OCI-LY1 (cell line): ENCODE measurements around the gene CHID1.

ENCODE experiments used
- EZH2 ChIP-seq: fragments of 200-600 bp; sonication (generic), shearing (Covaris generic); IDR thresholded peaks from 2 replicates; pipeline ENCODE4 v1.8.0; 2017; ENCODE audit warnings: borderline replicate concordance, mixed run types, mild to moderate bottlenecking, antibody characterized with exemption, low read length, moderate library complexity, mixed read lengths
- TF ChIP-seq, protein P1 (sequence below): fragments of 200-600 bp; sonication (generic), shearing (Covaris generic); IDR thresholded peaks from 2 replicates; pipeline ENCODE4 v1.5.1; 2017; ENCODE audit warnings: mild to moderate bottlenecking, antibody characterized with exemption, low read length, moderate library complexity, mixed read lengths

DNA sequence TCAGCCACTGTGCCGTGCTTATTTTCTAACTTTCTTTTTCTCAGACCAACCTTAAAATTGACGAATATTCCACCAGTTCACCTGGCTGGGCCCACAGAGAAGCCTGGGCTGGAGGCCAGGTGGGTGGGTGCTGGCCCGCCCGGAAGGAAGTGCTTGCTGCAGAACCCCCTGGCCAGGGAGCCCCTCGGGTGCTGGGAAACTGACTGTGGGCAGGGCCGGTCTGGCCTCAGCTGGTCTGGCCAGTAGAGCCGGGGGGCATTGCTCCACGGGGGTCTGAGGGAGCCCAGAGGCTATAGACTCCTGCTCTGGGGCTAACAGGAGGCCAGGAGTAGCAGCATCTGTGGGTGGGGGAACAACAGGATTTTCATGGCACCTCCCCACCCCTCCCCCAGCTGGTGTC lies 6.8 kb upstream of the CHID1 start:
- TF ChIP-seq, protein P1, sequence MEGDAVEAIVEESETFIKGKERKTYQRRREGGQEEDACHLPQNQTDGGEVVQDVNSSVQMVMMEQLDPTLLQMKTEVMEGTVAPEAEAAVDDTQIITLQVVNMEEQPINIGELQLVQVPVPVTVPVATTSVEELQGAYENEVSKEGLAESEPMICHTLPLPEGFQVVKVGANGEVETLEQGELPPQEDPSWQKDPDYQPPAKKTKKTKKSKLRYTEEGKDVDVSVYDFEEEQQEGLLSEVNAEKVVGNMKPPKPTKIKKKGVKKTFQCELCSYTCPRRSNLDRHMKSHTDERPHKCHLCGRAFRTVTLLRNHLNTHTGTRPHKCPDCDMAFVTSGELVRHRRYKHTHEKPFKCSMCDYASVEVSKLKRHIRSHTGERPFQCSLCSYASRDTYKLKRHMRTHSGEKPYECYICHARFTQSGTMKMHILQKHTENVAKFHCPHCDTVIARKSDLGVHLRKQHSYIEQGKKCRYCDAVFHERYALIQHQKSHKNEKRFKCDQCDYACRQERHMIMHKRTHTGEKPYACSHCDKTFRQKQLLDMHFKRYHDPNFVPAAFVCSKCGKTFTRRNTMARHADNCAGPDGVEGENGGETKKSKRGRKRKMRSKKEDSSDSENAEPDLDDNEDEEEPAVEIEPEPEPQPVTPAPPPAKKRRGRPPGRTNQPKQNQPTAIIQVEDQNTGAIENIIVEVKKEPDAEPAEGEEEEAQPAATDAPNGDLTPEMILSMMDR = no peak
- no peak for TF ChIP-seq EZH2
